ENCODE measurements around the gene ABCC8. TPM values are rescaled to one million over a fixed set of nuclear protein-coding genes. Genes with fewer than 3 reads are reported as not detected.

Gene ABCC8
- total and polyA plus RNA-seq, 2 donors (not counting 1 experiment from before 2014, with no cell fraction given), result 0.03 to 0.17 TPM

DNA sequence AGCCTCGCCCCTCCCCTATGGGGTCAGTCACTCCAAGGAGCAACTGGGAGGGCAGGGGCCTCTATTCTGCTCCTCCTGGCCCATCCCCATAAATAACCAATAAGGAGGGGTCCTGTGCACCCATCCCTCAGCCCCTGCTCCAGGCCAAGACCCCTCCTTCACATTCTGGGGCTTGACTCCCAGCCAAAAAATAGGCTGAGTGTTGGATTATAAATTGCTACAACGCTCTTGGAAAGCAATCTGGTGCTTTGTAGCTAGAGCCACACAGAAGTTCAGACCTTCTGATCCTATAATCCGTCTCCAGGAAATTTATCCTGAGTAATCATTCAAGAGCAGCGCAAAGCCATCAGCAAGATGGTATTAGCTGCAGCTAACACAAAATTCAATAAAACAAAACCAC, 42.5 kb downstream of the ABCC8 start:
- Mint-ChIP-seq H3K4me1 (no peaks in the 10 kb centered on the region), H3K4me3 (no peak overlapping the region), H3K27me3 (peaks cover 26% of the 10 kb centered on the region), H3K9me3 (ENCODE audit: insufficient read depth) (no peaks in the 10 kb centered on the region), H3K27ac (no peak overlapping the region)
- no peaks in the 10 kb centered on the region for H3K4me1 ChIP-seq (ENCODE audit: control insufficient read depth in 2 of 2, insufficient read depth in 2 of 2, low read length in 2 of 2)
- H3K4me3 ChIP-seq (ENCODE audit: control extremely low read depth in 1 of 5, extremely low read depth in 1 of 5, insufficient read depth in 1 of 5, low read depth in 2 of 5, low read length in 4 of 5), result no peak overlapping the region
- H2AFZ ChIP-seq (ENCODE audit: insufficient read depth, low read depth, low read length, poor library complexity, severe bottlenecking), result no peak overlapping the region
- ATAC-seq (ENCODE audit: low read depth) (no peak), DNase-seq (no peak)
- H3K79me2 ChIP-seq (ENCODE audit: control insufficient read depth, insufficient read depth, low read length), result no peaks in the 10 kb centered on the region
- ChIA-PET POLR2A (no interaction called here), CTCF (no interaction called here)
- H3K4me2 ChIP-seq (replicated peaks; ENCODE audit: low read depth, low read length, poor library complexity, severe bottlenecking), result no peak overlapping the region
- no peaks in the 10 kb centered on the region for H3K9me3 ChIP-seq (ENCODE audit: control extremely low read depth in 1 of 3, control insufficient read depth in 2 of 3, insufficient read depth in 1 of 3, low read length in 2 of 3)
- no peaks in the 10 kb centered on the region for H4K20me1 ChIP-seq (ENCODE audit: control insufficient read depth, insufficient read depth, low read length, poor library complexity, severe bottlenecking)
- TF ChIP-seq EZH2 (IDR thresholded peaks at IDR 0.05; ENCODE audit: borderline replicate concordance, insufficient read depth, low read depth, low read length, poor library complexity, severe bottlenecking), result no peak
- TF ChIP-seq, protein P1, sequence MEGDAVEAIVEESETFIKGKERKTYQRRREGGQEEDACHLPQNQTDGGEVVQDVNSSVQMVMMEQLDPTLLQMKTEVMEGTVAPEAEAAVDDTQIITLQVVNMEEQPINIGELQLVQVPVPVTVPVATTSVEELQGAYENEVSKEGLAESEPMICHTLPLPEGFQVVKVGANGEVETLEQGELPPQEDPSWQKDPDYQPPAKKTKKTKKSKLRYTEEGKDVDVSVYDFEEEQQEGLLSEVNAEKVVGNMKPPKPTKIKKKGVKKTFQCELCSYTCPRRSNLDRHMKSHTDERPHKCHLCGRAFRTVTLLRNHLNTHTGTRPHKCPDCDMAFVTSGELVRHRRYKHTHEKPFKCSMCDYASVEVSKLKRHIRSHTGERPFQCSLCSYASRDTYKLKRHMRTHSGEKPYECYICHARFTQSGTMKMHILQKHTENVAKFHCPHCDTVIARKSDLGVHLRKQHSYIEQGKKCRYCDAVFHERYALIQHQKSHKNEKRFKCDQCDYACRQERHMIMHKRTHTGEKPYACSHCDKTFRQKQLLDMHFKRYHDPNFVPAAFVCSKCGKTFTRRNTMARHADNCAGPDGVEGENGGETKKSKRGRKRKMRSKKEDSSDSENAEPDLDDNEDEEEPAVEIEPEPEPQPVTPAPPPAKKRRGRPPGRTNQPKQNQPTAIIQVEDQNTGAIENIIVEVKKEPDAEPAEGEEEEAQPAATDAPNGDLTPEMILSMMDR (IDR thresholded peaks at IDR 0.05), result no peak
- H3K36me3 ChIP-seq (replicated peaks in 1 of 2; ENCODE audit: control extremely low read depth in 1 of 2, control insufficient read depth in 1 of 2, extremely low read depth in 1 of 2, insufficient read depth in 2 of 2, low read length in 1 of 2), result no peaks in the 10 kb centered on the region
- 77% methylated on average over 2 of the region's 4 CpGs for WGBS (ENCODE audit: insufficient coverage)
- no peak overlapping the region for H3K27ac ChIP-seq (ENCODE audit: low read length in 2 of 2)
- intact Hi-C loops (cut with micrococcal nuclease), result no loop called here
- no peak overlapping the region for H3K9ac ChIP-seq (ENCODE audit: low read length)
- H3K27me3 ChIP-seq (replicated peaks in 1 of 4; ENCODE audit: control extremely low read depth in 1 of 4, control insufficient read depth in 3 of 4, insufficient read depth in 4 of 4, low read length in 3 of 4), result peaks cover 0 to 3% (median 0%) of the 10 kb centered on the region in 4 experiments

DNA sequence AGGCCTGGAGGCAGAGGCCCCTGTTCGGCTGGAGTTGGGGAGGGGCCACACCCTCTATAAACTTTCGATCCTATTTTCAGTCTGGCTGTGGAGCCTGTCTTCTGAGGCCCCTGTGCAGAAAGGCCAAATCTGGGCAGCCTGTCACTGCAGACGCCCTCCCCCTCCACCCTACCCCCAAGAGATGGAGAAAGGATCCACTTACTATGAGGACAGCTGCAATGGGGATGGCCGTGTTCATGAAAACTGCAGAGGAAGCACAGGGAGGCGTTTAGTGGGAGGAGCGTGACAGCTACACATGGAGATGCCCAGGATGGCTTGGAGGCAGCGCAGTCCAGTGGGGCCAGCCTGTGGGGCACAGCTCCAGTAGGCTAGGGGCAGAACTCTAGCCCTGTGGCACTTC, 44.6 kb downstream of the ABCC8 start:
- 96% methylated on average over 4 of the region's 7 CpGs for WGBS (ENCODE audit: insufficient coverage)
- intact Hi-C loops (cut with micrococcal nuclease), result no loop called here
- Histone ChIP-seq H3K36me3 (replicated peaks in 1 of 2; ENCODE audit: control extremely low read depth in 1 of 2, control insufficient read depth in 1 of 2, extremely low read depth in 1 of 2, insufficient read depth in 2 of 2, low read length in 1 of 2) (no peaks in the 10 kb centered on the region), H3K4me3 (ENCODE audit: control extremely low read depth in 1 of 5, extremely low read depth in 1 of 5, insufficient read depth in 1 of 5, low read depth in 2 of 5, low read length in 4 of 5) (no peak overlapping the region), H4K20me1 (ENCODE audit: control insufficient read depth, insufficient read depth, low read length, poor library complexity, severe bottlenecking) (no peaks in the 10 kb centered on the region), H3K4me2 (replicated peaks; ENCODE audit: low read depth, low read length, poor library complexity, severe bottlenecking) (no peak overlapping the region), H3K9me3 (ENCODE audit: control extremely low read depth in 1 of 3, control insufficient read depth in 2 of 3, insufficient read depth in 1 of 3, low read length in 2 of 3) (no peaks in the 10 kb centered on the region), H3K9ac (ENCODE audit: low read length) (no peak overlapping the region), H3K27me3 (replicated peaks in 1 of 4; ENCODE audit: control extremely low read depth in 1 of 4, control insufficient read depth in 3 of 4, insufficient read depth in 4 of 4, low read length in 3 of 4) (peaks cover 0 to 6% (median 0%) of the 10 kb centered on the region in 4 experiments), H3K27ac (ENCODE audit: low read length in 2 of 2) (no peak overlapping the region), H3K79me2 (ENCODE audit: control insufficient read depth, insufficient read depth, low read length) (no peaks in the 10 kb centered on the region), H2AFZ (ENCODE audit: insufficient read depth, low read depth, low read length, poor library complexity, severe bottlenecking) (no peak overlapping the region), H3K4me1 (ENCODE audit: control insufficient read depth in 2 of 2, insufficient read depth in 2 of 2, low read length in 2 of 2) (no peaks in the 10 kb centered on the region)
- Mint-ChIP-seq H3K27ac (no peak overlapping the region), H3K4me3 (no peak overlapping the region), H3K9me3 (ENCODE audit: insufficient read depth) (no peaks in the 10 kb centered on the region), H3K27me3 (peaks cover 22% of the 10 kb centered on the region), H3K4me1 (no peaks in the 10 kb centered on the region)
- CTCF ChIA-PET, result interaction anchor here (0.6 to 1.3 kb wide), 3 partner anchors 48 to 154 kb away, joined by 3 to 4 read pairs (median 3); no protein-coding TSS in a partner anchor
- DNase-seq (no peak), ATAC-seq (ENCODE audit: low read depth) (no peak)
- no peak for TF ChIP-seq EZH2 (IDR thresholded peaks at IDR 0.05; ENCODE audit: borderline replicate concordance, insufficient read depth, low read depth, low read length, poor library complexity, severe bottlenecking)
- TF ChIP-seq, protein P1 (IDR thresholded peaks at IDR 0.05), result no peak
- POLR2A ChIA-PET, result no interaction called here

Measured in B cell (primary cell).